ENCODE results near the gene HDGFL2. TPM values are rescaled to one million over a fixed set of nuclear protein-coding genes. Genes with fewer than 3 reads are reported as not detected.

The HDGFL2 gene
- total RNA-seq, 1 donor from 2014 or later: 27.8 TPM

DNA sequence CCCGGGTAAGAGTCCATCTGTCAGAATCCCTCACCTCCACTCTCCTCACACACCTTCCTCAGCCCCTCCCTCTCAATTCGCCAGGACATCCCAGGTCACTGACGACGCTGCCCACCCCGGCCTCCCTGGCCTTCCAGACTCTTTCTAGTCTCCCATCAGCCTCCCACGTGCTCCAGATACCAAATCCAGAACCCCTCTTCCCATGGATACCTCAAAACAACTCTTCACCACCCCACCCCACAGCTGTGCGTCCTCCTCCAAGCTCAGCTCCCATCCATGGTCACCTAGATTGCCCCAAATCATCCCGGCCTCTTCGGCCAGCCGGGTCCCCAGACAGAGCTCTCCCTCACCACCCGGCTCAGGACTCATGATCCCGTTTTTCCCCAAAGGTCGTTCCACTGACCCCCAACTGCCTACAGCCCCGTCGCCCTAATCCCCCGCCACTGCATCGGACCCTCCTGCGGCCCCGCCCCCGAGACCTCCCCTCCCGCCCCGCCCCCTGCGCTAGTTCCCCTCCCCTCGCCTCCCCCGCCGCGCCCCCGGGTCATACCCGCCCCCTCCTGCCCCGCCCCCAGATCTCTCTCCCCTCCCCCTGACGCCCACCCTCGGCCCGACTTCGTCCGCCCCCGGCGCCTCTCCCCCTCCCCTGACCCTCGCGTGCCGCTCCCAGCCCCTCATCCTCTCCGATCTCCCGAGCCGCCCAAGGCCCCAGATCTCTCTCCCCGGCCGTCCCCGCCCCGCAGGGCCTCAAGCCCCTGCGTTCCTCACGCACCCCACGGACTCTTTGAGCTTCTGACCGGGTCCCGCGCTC is 15.0 kb upstream of the HDGFL2 start:
- DNase-seq (peak; percentile 68), ATAC-seq (ENCODE audit: poor library complexity) (peak; percentile 41)
- intact Hi-C loops (cut with DNase I): no loop called here

DNA sequence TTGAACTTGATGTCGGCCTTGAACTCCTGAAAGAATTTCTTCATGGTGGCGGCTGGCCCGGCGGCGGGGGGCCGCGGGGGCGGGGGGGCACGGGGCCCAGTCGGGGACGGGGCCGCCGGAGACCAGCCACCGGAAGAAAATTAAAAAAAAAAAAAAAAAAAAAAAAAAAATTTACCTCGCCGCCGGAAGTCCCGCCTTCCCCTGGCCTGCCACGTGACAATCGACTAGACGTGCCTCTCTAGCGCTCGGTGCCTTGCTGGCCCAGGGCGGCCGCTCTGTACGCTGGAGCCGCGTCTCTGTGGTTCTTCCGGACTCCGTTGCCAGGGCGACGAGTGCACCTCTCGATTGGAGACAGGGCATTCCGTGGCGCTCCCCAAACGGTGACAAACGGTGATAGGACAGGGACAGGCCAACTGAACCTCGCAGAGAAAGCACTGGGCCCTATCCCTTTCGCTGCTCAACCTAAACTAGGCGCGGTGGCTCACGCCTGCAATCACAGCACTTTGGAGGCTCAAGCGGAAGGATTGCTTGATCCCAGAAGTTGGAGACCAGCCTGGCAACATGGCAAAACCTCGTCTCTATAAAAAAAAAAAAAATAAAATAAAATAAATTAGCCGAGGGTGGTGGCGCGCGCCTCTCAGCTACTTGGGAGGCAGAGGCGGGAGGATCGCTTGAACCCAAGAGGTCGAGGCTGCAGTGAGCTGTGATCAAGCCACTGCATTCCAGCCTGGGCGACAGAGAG is 14.3 kb upstream of the HDGFL2 start, which contains the start of gene UBXN6:
TSS of gene UBXN6 (minus strand) at position 141 of the 742 bp plus-strand sequence. CDS start at position 44, 97 bp downstream.
- intact Hi-C loops (cut with DNase I): no loop called here
- DNase-seq: peak; percentile 99
- peak; percentile 92 for ATAC-seq (ENCODE audit: poor library complexity)

GRCh38 chr19:4464815-4465581 is 7.1 kb upstream of the HDGFL2 start:
- intact Hi-C loops (cut with DNase I): no loop called here
- no peak for DNase-seq
- no peak for ATAC-seq (ENCODE audit: poor library complexity)

DNA sequence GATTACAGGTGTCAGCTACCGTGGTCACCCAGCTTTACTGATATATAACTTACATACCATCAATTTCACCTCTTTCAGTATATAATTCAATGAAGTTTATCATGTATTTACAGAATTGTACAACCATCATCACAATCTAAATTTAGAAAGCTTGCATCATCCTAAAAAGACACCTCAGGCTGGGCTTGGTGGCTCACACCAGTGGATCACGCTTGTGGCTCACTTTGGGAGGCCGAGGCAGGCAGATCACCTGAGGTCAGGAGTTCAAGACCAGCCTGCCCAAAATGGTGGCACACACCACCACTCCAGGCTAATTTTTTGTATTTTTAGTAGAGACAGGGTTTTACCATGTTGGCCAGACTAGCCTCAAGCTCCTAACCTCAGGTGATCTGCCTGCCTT is 4.3 kb upstream of the HDGFL2 start:
- no peak for ATAC-seq (ENCODE audit: poor library complexity)
- DNase-seq: no peak
- intact Hi-C loops (cut with DNase I): no loop called here

DNA sequence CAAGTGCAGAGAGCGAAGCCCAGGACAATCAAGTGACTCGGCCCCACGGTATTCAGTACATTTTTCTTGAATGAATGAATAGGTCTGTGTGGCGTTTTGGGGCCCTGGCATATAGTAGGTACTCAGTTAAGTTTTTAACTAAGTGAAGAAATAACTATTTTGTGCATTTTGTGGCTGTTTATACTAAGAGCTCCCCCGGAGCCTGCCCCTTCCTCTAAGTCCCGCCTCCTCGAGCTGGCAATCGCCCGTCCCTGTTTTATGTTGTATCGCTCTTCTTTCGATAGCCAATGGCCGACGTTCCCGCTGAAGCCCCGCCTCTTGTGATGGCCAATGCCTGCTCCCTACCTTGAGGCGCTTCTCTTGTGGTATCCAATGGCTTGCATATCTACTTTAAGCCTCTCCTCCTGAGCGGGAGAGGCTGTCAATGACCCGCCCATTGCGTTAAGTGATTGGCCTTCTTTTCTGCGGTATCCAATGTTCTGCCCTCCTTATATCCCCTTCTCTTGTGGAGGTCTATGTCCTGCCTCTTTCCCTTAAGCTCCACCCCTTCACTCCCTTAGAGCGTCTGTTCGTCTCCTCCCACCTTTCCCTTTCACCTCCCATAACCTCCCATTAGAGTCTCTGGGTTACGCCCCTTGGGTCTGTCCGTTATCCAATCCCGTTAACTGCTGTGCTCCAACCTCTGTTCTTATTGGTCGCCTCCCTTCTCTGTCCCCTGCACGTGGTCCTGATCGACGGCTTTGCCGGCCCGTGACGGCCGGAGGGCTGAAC is 509 bp upstream of the HDGFL2 start:
- intact Hi-C loops (cut with DNase I): no loop called here
- DNase-seq: peak; percentile 99
- ATAC-seq (ENCODE audit: poor library complexity): peak; percentile 95

DNA sequence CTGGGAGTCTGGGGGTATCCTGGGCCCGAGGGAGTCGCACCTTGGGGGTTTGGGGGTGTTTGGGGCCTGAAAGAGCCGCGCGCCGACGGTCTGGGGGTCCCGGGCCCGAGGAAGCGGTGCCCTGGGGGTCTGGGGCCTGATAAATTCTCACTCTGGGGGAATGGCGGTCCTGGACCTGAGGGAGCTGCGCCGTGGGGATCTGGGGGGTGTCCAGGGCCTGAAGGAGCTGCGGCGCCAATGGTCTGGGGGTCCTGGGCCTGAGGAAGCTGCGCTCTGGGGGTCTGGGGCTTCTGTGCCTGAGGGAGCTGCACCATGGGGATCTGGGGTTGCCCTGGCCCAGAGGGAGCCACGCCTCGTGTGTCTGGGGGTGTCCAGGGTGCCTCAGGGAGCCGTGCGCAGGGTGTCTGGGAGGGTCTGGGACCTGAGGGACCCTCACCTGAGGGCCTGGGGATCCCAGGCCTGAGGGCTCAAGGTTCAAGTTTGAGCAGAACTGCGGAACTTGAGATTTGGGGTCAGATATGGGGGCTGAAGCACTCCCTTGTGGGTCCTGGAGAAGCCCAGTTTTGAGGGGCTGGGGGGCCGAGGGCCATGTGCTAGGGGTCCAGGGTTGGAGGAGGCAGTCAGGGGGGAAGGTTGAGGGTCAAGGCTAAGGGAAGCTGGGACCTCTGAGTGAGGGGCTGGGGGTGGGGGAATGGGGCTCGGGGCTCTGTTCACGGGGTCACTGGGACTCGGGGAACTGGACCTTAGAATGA is 1.1 kb downstream of the HDGFL2 start:
- DNase-seq (no peak), ATAC-seq (ENCODE audit: poor library complexity) (no peak)
- intact Hi-C loops (cut with DNase I): no loop called here

GRCh38 chr19:4473763-4474513 is 1.8 kb downstream of the HDGFL2 start:
- no peak for ATAC-seq (ENCODE audit: poor library complexity)
- intact Hi-C loops (cut with DNase I): no loop called here
- no peak for DNase-seq

GRCh38 chr19:4474514-4475022 is 2.5 kb downstream of the HDGFL2 start:
- intact Hi-C loops (cut with DNase I): no loop called here
- no peak for ATAC-seq (ENCODE audit: poor library complexity)
- no peak for DNase-seq

DNA sequence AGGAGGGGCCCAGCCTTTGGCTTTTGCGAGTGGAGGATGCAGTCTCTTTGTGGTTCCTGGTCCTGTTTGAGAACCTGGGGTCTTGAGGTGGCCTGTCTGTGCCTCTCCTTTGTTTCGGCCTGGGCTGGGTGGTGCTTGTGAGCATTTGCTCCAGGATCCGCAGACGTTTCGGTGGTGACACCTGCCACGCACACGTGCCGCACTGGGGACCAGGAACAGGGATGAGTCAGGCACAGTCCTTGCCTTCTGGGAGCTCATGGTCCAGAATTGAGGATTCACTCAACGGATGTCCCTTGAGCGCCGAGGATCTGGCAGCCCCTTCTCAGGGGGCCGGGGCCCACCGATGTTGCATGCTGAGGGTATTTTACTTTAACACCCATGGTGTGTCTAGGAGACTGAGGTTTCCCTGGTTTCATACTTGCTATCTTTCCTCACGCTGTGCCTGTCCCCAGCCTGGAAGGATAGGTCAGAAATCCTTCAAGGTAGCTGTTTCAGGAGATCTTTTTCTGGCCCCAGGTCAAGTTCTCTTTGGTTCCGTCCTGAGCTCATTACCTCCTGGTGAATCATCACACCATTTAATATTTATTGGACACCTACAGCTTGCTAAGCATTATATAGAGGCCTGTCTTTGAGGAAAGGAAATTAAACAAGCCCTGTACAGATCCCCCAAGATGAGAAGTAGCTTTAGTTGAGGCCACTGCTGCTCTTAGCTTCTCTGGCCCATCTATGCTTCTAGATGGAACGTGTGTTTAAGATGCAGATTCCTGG is 5.1 kb downstream of the HDGFL2 start:
- intact Hi-C loops (cut with DNase I): no loop called here
- ATAC-seq (ENCODE audit: poor library complexity): no peak
- DNase-seq: no peak

DNA sequence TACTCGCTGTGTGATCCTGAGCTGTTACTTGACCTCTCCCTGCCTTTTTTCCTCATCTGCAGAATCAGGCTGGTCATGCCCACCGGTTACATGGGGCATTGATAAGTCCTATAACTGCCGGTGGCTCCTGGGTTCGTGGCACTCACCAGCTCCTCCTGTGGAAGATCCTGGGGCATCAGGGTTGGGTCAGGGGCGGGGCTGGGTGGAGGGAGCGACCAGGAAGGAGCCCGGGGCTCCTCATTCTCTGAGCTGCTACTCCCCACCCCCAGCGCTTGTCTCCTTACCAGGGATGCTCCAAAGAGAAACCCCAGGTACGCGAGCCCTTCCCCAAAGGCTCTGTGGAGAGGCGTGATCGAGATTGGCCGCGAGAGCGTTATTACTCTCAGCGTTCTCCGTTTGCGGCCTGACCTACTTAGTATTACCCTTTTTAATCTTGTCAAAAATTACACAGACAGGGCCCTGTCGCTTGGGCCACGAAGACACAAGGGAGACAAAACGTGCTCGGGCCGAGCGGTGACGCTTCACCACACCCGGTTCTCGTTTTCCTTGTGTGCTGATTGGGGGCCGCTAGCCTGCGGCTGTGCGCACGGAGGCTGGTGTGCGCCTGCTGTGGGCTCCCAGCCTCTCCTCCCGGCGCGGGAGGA is 10.7 kb downstream of the HDGFL2 start:
- DNase-seq: no peak
- no peak for ATAC-seq (ENCODE audit: poor library complexity)
- intact Hi-C loops (cut with DNase I): no loop called here

DNA sequence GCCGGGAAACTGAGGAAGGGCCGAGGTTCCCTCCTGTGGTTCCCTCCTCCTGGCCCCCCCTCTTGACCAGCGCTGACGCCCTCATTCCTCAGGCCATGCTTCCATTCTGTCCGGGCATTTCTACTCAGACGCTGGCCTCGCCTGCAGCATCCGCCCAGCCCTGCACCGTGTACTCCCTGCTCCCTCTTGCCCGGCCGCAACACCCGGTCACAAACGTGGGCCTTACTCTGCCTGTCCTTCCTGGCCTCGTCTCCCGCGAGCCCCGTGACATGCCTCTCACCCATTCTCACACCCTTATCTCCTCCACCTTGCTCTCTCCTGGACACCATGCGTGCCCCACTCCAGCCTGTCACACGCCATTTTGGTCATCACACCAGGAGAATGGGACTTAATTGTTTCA is 11.3 kb downstream of the HDGFL2 start:
- ATAC-seq (ENCODE audit: poor library complexity) (no peak), DNase-seq (no peak)
- intact Hi-C loops (cut with DNase I): no loop called here

DNA sequence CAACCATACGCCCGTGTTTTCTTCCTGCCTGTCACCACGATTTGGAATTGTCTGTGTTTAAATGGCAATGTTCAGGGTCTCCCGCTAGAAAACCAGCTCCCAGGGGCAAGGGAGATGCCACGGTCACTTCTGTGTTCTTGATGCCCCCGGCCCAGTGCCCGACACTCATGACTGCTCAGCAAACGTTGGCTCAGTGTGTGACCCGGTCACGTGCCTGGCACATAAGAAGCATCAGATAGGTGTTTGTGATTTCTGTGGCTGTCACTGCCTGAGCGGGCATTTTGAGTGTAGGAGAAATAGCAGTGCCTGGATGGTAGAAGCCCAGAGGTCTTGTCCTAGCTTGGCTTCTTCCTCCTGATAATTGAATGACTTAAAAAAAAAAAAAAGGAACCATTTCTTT is 15.5 kb downstream of the HDGFL2 start:
- ATAC-seq (ENCODE audit: poor library complexity) (peak; percentile 70), DNase-seq (no peak)
- intact Hi-C loops (cut with DNase I): no loop called here

DNA sequence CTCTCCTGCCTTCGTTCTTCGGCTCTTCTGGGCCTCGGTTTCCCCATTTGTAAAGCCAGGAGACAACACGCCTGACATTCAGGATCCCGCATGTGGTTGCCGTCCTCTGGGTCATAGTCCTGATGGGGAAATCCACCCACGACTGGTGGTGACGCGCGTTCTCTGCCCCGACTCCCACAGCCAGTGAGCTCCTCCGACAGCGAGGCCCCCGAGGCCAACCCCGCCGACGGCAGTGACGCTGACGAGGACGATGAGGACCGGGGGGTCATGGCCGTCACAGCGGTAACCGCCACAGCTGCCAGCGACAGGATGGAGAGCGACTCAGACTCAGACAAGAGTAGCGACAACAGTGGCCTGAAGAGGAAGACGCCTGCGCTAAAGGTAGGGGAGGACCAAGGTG is 16.4 kb downstream of the HDGFL2 start:
- DNase-seq (no peak), ATAC-seq (ENCODE audit: poor library complexity) (no peak)
- intact Hi-C loops (cut with DNase I): no loop called here

- intact Hi-C loops (cut with DNase I): no loop called here
- DNase-seq: no peak
- no peak for ATAC-seq (ENCODE audit: poor library complexity)
Observed at GRCh38 chr19:4491446-4491845, 19.3 kb downstream of the HDGFL2 start.

GRCh38 chr19:4492337-4493103 is 20.4 kb downstream of the HDGFL2 start:
- ATAC-seq (ENCODE audit: poor library complexity): no peak

More at GRCh38 chr19:4492337-4493103, 20.4 kb downstream of the HDGFL2 start:
- intact Hi-C loops (cut with DNase I): no loop called here
- no peak for DNase-seq

Data from Right ventricle myocardium superior (tissue), 1 donor.